Measurements from ENCODE around the gene TP53INP2. TPM values are rescaled to one million over a fixed set of nuclear protein-coding genes. Genes with fewer than 3 reads are reported as not detected.

The TP53INP2 gene
- total RNA-seq, 1 donor from 2014 or later = 22.7 TPM

GRCh38 chr20:34729416-34729815 lies 25.3 kb downstream of the TP53INP2 start:
- Histone ChIP-seq H4K20me1 (ENCODE audit: insufficient read depth, low read length) (peaks cover 4% of the 10 kb centered on the region), H3K79me2 (ENCODE audit: insufficient read depth, low read length) (no peaks in the 10 kb centered on the region), H3K4me2 (ENCODE audit: low read length) (no peak overlapping the region), H3K36me3 (ENCODE audit: insufficient read depth, low read length) (peaks cover 20% of the 10 kb centered on the region), H2AFZ (ENCODE audit: low read depth, low read length) (no peak overlapping the region), H3K4me1 (ENCODE audit: insufficient read depth, low read length) (no peaks in the 10 kb centered on the region), H3K27ac (ENCODE audit: low read depth, low read length) (no peak overlapping the region), H3K9ac (ENCODE audit: low read length) (no peak overlapping the region), H3K27me3 (ENCODE audit: insufficient read depth, low read length) (no peaks in the 10 kb centered on the region), H3K4me3 (ENCODE audit: insufficient read depth, low read depth, low read length) (no peak overlapping the region), H3K9me3 (ENCODE audit: insufficient read depth, low read depth, low read length) (no peaks in the 10 kb centered on the region)
- DNase-seq (ENCODE audit: low read depth) (no peak), FAIRE-seq (no peak)
- Mint-ChIP-seq H3K27me3 (ENCODE audit: low read depth, unreplicated experiment) (no peaks in the 10 kb centered on the region), H3K27ac (ENCODE audit: unreplicated experiment) (no peak overlapping the region), H3K4me1 (ENCODE audit: low read depth, unreplicated experiment) (no peaks in the 10 kb centered on the region), H3K9me3 (ENCODE audit: unreplicated experiment) (no peaks in the 10 kb centered on the region), H3K4me3 (ENCODE audit: unreplicated experiment) (no peak overlapping the region), H3K36me3 (ENCODE audit: low read depth, unreplicated experiment) (peaks cover 16% of the 10 kb centered on the region)
- TF ChIP-seq EZH2 (IDR thresholded peaks at IDR 0.05; ENCODE audit: insufficient read depth, low read length) (no peak), CTCF (IDR thresholded peaks at IDR 0.05; ENCODE audit: insufficient read depth, low read depth, low read length) (no peak)

GRCh38 chr20:34732523-34732922 lies 28.4 kb downstream of the TP53INP2 start:
- Histone ChIP-seq H3K79me2 (ENCODE audit: insufficient read depth, low read length) (no peaks in the 10 kb centered on the region), H3K4me2 (ENCODE audit: low read length) (no peak overlapping the region), H3K27me3 (ENCODE audit: insufficient read depth, low read length) (no peaks in the 10 kb centered on the region), H3K9me3 (ENCODE audit: insufficient read depth, low read depth, low read length) (no peaks in the 10 kb centered on the region), H4K20me1 (ENCODE audit: insufficient read depth, low read length) (peaks cover 4% of the 10 kb centered on the region), H3K4me1 (ENCODE audit: insufficient read depth, low read length) (no peaks in the 10 kb centered on the region), H3K27ac (ENCODE audit: low read depth, low read length) (no peak overlapping the region), H2AFZ (ENCODE audit: low read depth, low read length) (no peak overlapping the region), H3K9ac (ENCODE audit: low read length) (no peak overlapping the region), H3K36me3 (ENCODE audit: insufficient read depth, low read length) (peaks cover 19% of the 10 kb centered on the region), H3K4me3 (ENCODE audit: insufficient read depth, low read depth, low read length) (no peak overlapping the region)
- TF ChIP-seq CTCF (IDR thresholded peaks at IDR 0.05; ENCODE audit: insufficient read depth, low read depth, low read length) (no peak), EZH2 (IDR thresholded peaks at IDR 0.05; ENCODE audit: insufficient read depth, low read length) (no peak)
- Mint-ChIP-seq H3K36me3 (ENCODE audit: low read depth, unreplicated experiment) (peaks cover 8% of the 10 kb centered on the region), H3K9me3 (ENCODE audit: unreplicated experiment) (no peaks in the 10 kb centered on the region), H3K27me3 (ENCODE audit: low read depth, unreplicated experiment) (no peaks in the 10 kb centered on the region), H3K4me1 (ENCODE audit: low read depth, unreplicated experiment) (no peaks in the 10 kb centered on the region), H3K27ac (ENCODE audit: unreplicated experiment) (no peak overlapping the region), H3K4me3 (ENCODE audit: unreplicated experiment) (no peak overlapping the region)
- DNase-seq (ENCODE audit: low read depth) = no peak
- FAIRE-seq = no peak

- Histone ChIP-seq H3K9me3 (ENCODE audit: insufficient read depth, low read depth, low read length) (no peaks in the 10 kb centered on the region), H3K9ac (ENCODE audit: low read length) (no peak overlapping the region), H4K20me1 (ENCODE audit: insufficient read depth, low read length) (no peaks in the 10 kb centered on the region), H3K79me2 (ENCODE audit: insufficient read depth, low read length) (no peaks in the 10 kb centered on the region), H3K4me1 (ENCODE audit: insufficient read depth, low read length) (no peaks in the 10 kb centered on the region), H2AFZ (ENCODE audit: low read depth, low read length) (no peak overlapping the region), H3K4me2 (ENCODE audit: low read length) (no peak overlapping the region), H3K36me3 (ENCODE audit: insufficient read depth, low read length) (peaks cover 20% of the 10 kb centered on the region), H3K27me3 (ENCODE audit: insufficient read depth, low read length) (no peaks in the 10 kb centered on the region), H3K27ac (ENCODE audit: low read depth, low read length) (no peak overlapping the region), H3K4me3 (ENCODE audit: insufficient read depth, low read depth, low read length) (no peak overlapping the region)
- Mint-ChIP-seq H3K27ac (ENCODE audit: unreplicated experiment) (no peak overlapping the region), H3K4me1 (ENCODE audit: low read depth, unreplicated experiment) (no peaks in the 10 kb centered on the region), H3K9me3 (ENCODE audit: unreplicated experiment) (no peaks in the 10 kb centered on the region), H3K36me3 (ENCODE audit: low read depth, unreplicated experiment) (peaks cover 14% of the 10 kb centered on the region), H3K27me3 (ENCODE audit: low read depth, unreplicated experiment) (no peaks in the 10 kb centered on the region), H3K4me3 (ENCODE audit: unreplicated experiment) (no peak overlapping the region)
- FAIRE-seq (no peak), DNase-seq (ENCODE audit: low read depth) (no peak)
- TF ChIP-seq CTCF (IDR thresholded peaks at IDR 0.05; ENCODE audit: insufficient read depth, low read depth, low read length) = no peak
- no peak for TF ChIP-seq EZH2 (IDR thresholded peaks at IDR 0.05; ENCODE audit: insufficient read depth, low read length)
Measured at GRCh38 chr20:34736106-34736735, 32.1 kb downstream of the TP53INP2 start.

All from astrocyte (in vitro differentiated cells and primary cell).